ENCODE measurements around the gene SHISA7. TPM values are rescaled to one million over a fixed set of nuclear protein-coding genes. Genes with fewer than 3 reads are reported as not detected.

SHISA7 gene
- total RNA-seq, 1 donor from 2014 or later: 0.10 TPM

DNA sequence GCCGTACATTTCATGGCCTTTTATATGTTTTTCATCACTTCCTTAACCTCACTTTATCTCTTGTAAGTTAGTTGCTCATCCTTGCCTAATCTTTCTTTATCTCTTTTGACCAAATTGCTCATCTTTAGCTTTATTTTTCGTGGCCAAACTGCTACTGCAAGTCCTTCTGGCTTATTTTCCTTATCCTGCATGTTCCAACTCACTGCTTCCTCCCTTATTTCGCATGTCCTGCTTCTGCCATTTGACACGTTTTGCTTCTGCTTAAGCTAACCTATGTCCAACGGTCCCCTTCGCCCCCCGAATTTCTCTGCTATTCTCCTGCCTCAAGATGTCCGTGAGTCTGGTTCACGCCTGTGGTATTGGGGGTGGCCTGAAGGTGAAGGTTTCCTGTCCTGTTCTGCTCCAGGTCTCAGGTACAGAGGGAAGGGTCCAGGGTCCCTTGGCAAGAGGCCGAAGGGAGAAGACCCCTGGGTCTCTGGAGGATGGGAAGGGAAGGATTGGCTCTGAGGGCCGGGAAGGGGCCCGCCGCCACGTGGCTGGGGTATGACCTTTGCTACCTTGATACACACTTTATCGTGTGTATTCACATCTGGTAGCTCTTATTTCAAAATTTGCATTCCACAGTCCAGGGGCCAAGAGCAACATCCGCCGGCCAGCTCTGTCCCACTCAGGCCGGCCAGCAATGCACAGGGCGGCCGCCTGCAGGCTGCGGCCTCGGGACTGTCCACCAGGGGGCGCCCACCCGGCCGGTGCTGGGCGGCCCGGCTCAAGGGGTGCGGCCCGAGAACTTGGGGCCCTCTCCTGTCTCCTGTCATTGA, 24.3 kb upstream of the SHISA7 start:
- peak; percentile 68 for DNase-seq (ENCODE audit: low spot score, unreplicated experiment)
- H3K36me3 Mint-ChIP-seq (ENCODE audit: insufficient read depth): no peaks in the 10 kb centered on the region
- H3K27ac Mint-ChIP-seq: no peak overlapping the region
- H3K4me1 Mint-ChIP-seq (ENCODE audit: low read depth): no peaks in the 10 kb centered on the region
- TF ChIP-seq, protein P1, sequence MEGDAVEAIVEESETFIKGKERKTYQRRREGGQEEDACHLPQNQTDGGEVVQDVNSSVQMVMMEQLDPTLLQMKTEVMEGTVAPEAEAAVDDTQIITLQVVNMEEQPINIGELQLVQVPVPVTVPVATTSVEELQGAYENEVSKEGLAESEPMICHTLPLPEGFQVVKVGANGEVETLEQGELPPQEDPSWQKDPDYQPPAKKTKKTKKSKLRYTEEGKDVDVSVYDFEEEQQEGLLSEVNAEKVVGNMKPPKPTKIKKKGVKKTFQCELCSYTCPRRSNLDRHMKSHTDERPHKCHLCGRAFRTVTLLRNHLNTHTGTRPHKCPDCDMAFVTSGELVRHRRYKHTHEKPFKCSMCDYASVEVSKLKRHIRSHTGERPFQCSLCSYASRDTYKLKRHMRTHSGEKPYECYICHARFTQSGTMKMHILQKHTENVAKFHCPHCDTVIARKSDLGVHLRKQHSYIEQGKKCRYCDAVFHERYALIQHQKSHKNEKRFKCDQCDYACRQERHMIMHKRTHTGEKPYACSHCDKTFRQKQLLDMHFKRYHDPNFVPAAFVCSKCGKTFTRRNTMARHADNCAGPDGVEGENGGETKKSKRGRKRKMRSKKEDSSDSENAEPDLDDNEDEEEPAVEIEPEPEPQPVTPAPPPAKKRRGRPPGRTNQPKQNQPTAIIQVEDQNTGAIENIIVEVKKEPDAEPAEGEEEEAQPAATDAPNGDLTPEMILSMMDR (IDR thresholded peaks at IDR 0.05; ENCODE audit: unreplicated experiment): peak; percentile 99
- H3K4me3 Mint-ChIP-seq (ENCODE audit: low read depth): no peak overlapping the region
- no peaks in the 10 kb centered on the region for H3K9me3 Mint-ChIP-seq (ENCODE audit: low read depth)
- H3K27me3 Mint-ChIP-seq: peaks cover 24% of the 10 kb centered on the region

DNA sequence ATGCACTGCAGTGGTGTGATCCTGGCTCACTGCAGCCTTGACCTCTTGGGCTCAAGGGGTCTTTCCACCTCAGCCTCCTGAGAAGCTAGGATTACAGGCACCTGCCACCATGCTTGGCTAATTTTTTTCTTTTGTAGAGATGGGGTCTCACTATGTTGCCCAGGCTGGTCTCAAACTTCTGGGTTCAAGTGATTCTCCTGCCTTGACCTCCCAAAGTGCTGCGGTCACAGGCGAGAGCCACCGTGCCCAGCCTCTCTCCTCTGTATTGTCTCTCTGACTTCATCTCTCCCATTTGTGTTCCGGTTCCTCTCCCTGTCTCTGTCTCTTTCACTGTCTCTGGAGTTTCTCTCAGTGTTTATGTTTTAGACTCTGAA, 23.1 kb upstream of the SHISA7 start:
- H3K4me3 Mint-ChIP-seq (ENCODE audit: low read depth): no peak overlapping the region
- H3K4me1 Mint-ChIP-seq (ENCODE audit: low read depth): peaks cover 3% of the 10 kb centered on the region
- peaks cover 24% of the 10 kb centered on the region for H3K27me3 Mint-ChIP-seq
- H3K9me3 Mint-ChIP-seq (ENCODE audit: low read depth): no peaks in the 10 kb centered on the region
- no peaks in the 10 kb centered on the region for H3K36me3 Mint-ChIP-seq (ENCODE audit: insufficient read depth)
- no peak overlapping the region for H3K27ac Mint-ChIP-seq
- no peak for DNase-seq (ENCODE audit: low spot score, unreplicated experiment)
- TF ChIP-seq, protein P1 (IDR thresholded peaks at IDR 0.05; ENCODE audit: unreplicated experiment): no peak

DNA sequence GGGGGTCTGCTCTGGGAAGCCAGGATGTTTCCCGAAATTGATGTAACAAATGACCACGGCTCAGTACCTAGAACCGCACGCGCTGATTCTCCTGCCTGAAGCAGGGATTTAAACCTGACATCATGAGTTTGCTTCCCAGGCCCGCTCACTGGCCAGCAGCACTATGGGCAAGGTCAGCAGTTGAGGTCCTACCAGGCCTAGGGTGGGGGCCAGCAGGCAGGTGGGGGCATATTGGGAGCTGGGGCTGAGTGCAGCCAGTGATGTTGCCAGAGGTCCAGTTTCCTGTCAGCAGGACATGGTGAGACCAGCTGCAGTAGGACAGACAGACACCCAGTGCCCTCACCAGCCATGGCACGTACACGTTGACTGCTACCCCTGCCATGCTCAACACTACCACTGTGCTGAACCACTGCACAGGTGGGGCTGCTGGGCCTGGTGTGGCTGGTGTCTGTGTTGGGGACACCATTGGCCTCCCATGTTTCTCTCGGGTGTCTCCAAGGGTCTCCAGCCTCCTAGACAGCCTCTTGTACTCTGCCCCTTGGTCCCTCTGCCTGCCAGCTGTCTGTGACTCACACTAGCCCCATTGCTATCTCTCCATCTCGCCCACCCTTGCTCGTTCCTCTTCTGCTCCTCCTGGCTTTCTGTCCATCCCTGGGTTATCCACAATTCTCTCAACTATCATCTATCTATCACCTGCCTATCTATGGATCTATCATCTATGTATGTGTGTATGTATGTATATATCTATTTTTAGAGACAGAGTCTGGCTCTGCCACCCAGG, 22.6 kb upstream of the SHISA7 start:
- DNase-seq (ENCODE audit: low spot score, unreplicated experiment): no peak
- Mint-ChIP-seq H3K4me1 (ENCODE audit: low read depth) (peaks cover 7% of the 10 kb centered on the region), H3K27me3 (peaks cover 24% of the 10 kb centered on the region), H3K9me3 (ENCODE audit: low read depth) (no peaks in the 10 kb centered on the region), H3K27ac (no peak overlapping the region), H3K36me3 (ENCODE audit: insufficient read depth) (no peaks in the 10 kb centered on the region), H3K4me3 (ENCODE audit: low read depth) (no peak overlapping the region)
- TF ChIP-seq, protein P1 (IDR thresholded peaks at IDR 0.05; ENCODE audit: unreplicated experiment): no peak

DNA sequence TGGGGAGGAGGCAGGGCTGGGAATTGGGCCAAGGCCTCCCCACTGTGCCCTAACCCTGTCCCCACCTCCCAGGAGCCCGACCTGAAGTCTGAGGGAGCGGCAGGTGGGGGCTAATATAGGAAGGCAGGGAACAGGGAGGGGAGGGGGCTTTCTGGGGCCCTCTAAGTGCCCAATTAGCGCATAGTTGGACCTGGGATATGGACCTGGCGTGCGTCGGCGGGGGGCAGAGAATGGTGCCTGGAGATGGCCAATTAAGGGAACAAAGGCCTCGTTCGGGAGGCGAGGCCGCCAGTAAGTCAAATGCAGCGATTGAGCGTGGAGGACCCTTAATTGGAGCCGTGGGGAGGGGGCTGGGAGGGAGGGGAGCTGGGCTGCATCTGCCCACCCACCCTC, 21.6 kb upstream of the SHISA7 start, which contains the start of gene C19orf85:
Gene C19orf85 (minus strand): TSS at position 90 of the 393 bp plus-strand sequence. CDS start 197 bp downstream, outside the sequence.
- Mint-ChIP-seq H3K27ac (no peak within 1 kb of the TSS), H3K4me1 (ENCODE audit: low read depth) (peaks cover 17% of the 10 kb centered on the region)

More for the DNA sequence above, 21.6 kb upstream of the SHISA7 start, which contains the start of gene C19orf85:
- no peak for DNase-seq (ENCODE audit: low spot score, unreplicated experiment)
- Mint-ChIP-seq H3K9me3 (ENCODE audit: low read depth) (no peaks in the 10 kb centered on the region), H3K27me3 (peaks cover 24% of the 10 kb centered on the region), H3K36me3 (ENCODE audit: insufficient read depth) (no peaks in the 10 kb centered on the region), H3K4me3 (ENCODE audit: low read depth) (no peak within 1 kb of the TSS)
- TF ChIP-seq, protein P1 (IDR thresholded peaks at IDR 0.05; ENCODE audit: unreplicated experiment): no peak
